Naive thymus-derived CD4-positive, alpha-beta T cell (primary cell): ENCODE data around the gene CRTC1. TPM values are rescaled to one million over a fixed set of nuclear protein-coding genes. Genes with fewer than 3 reads are reported as not detected.

ENCODE experiments used
- ATAC-seq: fragments of 150-1000 bp; cut with Tn5 transposase; 2 replicates; pipeline ENCODE4 v1.10.0; 2021; ENCODE audit warnings: mild to moderate bottlenecking, moderate library complexity
- CTCF ChIA-PET: fragments of 350-600 bp; sonication (Branson Sonifier 250); formaldehyde crosslinking; loops from one replicate; lab custom pipeline; 2021; ENCODE audit warnings: antibody characterized with exemption; lab: Charles Lee
- POLR2A ChIA-PET: fragments of 350-600 bp; sonication (Branson Sonifier 250); formaldehyde crosslinking; loops from one replicate; lab custom pipeline; 2021; ENCODE audit warnings: antibody characterized with exemption, inconsistent platforms; lab: Charles Lee
- DNase-seq, 9 donors: peaks; one replicate each; pipeline versions ENCODE4 v3.0.0 to v3.0.0-alpha.2; 2020 to 2022; ENCODE audit warnings: mixed read lengths in 1 of 9
- H3K27ac ChIP-seq: one replicate; pipeline ENCODE4 v1.7.0; 2013; ENCODE audit warnings: mild to moderate bottlenecking, low read depth, low read length, moderate library complexity
- H3K27me3 ChIP-seq, 2 donors: one replicate each; pipeline ENCODE4 v1.7.0; 2013; ENCODE audit warnings: low read length in 2 of 2, mild to moderate bottlenecking in 2 of 2, moderate library complexity in 2 of 2; ENCODE audit not compliant: control insufficient read depth in 2 of 2, insufficient read depth in 2 of 2
- H3K36me3 ChIP-seq, 3 experiments: 1 replicate in 2 of 3; 2 replicates in 1 of 3; pipeline ENCODE4 v1.7.0; 2013; ENCODE audit warnings: low read length in 3 of 3, mild to moderate bottlenecking in 3 of 3, moderate library complexity in 1 of 3; ENCODE audit not compliant: insufficient read depth in 3 of 3, control insufficient read depth in 2 of 3
- H3K4me1 ChIP-seq, 2 donors: one replicate each; pipeline ENCODE4 v1.7.0; 2013; ENCODE audit warnings: low read length in 2 of 2, mild to moderate bottlenecking in 2 of 2, moderate library complexity in 1 of 2; ENCODE audit not compliant: control insufficient read depth in 2 of 2, insufficient read depth in 2 of 2
- H3K4me3 ChIP-seq: 2 replicates; pipeline ENCODE4 v1.7.0; 2013; ENCODE audit warnings: mild to moderate bottlenecking, low read length
- H3K9me3 ChIP-seq, 3 experiments: 1 replicate in 2 of 3; 2 replicates in 1 of 3; pipeline ENCODE4 v1.7.0; 2013; ENCODE audit warnings: low read length in 3 of 3; ENCODE audit not compliant: control insufficient read depth in 2 of 3
- H3K27ac Mint-ChIP-seq, 9 donors: one replicate each; pipeline ENCODE4 v1.8.0; 2020 to 2022; ENCODE audit warnings: mixed read lengths in 9 of 9, mild to moderate bottlenecking in 8 of 9, moderate library complexity in 5 of 9, inconsistent platforms in 2 of 9
- H3K27me3 Mint-ChIP-seq, 5 donors: one replicate each; pipeline ENCODE4 v1.8.0; 2021 to 2022; ENCODE audit warnings: mixed read lengths in 5 of 5, mild to moderate bottlenecking in 1 of 5
- H3K36me3 Mint-ChIP-seq, 5 donors: one replicate each; pipeline ENCODE4 v1.8.0; 2020 to 2022; ENCODE audit warnings: mixed read lengths in 5 of 5, mild to moderate bottlenecking in 3 of 5, inconsistent platforms in 1 of 5
- H3K4me1 Mint-ChIP-seq, 7 donors: one replicate each; pipeline ENCODE4 v1.8.0; 2020 to 2022; ENCODE audit warnings: mixed read lengths in 7 of 7, mild to moderate bottlenecking in 3 of 7, inconsistent platforms in 1 of 7
- H3K4me3 Mint-ChIP-seq, 10 donors: one replicate each; pipeline ENCODE4 v1.8.0; 2020 to 2022; ENCODE audit warnings: mild to moderate bottlenecking in 10 of 10, mixed read lengths in 10 of 10, moderate library complexity in 6 of 10, inconsistent platforms in 2 of 10
- H3K9me3 Mint-ChIP-seq, 11 donors: one replicate each; pipeline ENCODE4 v1.8.0; 2020 to 2022; ENCODE audit warnings: mixed read lengths in 11 of 11, mild to moderate bottlenecking in 4 of 11, inconsistent platforms in 1 of 11, moderate library complexity in 1 of 11
- intact Hi-C, 2 donors: fragments of 100-400 bp; cut with micrococcal nuclease; formaldehyde crosslinking; loops; one replicate each; pipeline ENCODE4 v1.15.1; 2023
- polyA plus RNA-seq, 2 donors: library from polyadenylated mRNA; unstranded; fragments of 300-500 nt; fragmentation: Illumina TruSeq; gene quantifications; one replicate each; pipeline ENCODE4 v1.2.3, GENCODE V29; 2021
- total RNA-seq, 6 experiments: library from RNA in 5 of 6; stranded (reverse) in 5 of 6; gene quantifications; 1 replicate in 5 of 6; 2 replicates in 1 of 6; pipeline ENCODE4 v1.2.3 and lab custom pipeline; 2021 to 2026

Gene CRTC1
- total and polyA plus RNA-seq, 7 experiments from 2014 or later: 0.97 to 23.4 (median 20.5) TPM

- Mint-ChIP-seq H3K4me1 (peaks cover 2 to 43% (median 32%) of the 10 kb centered on the region in 7 donors), H3K36me3 (peaks cover 0 to 18% (median 0%) of the 10 kb centered on the region in 5 donors), H3K9me3 (no peaks in the 10 kb centered on the region), H3K4me3 (no peak overlapping the region), H3K27ac (peak overlapping the region in 5 of 9 donors; percentile 26 to 83 (median 48)), H3K27me3 (no peaks in the 10 kb centered on the region)
- Histone ChIP-seq H3K4me1 (peaks cover 6% of the 10 kb centered on the region in 2 donors), H3K27ac (no peak overlapping the region), H3K9me3 (no peaks in the 10 kb centered on the region), H3K36me3 (peaks cover 0 to 9% (median 0%) of the 10 kb centered on the region in 3 experiments), H3K27me3 (no peaks in the 10 kb centered on the region), H3K4me3 (no peak overlapping the region)
- ATAC-seq (no peak), DNase-seq (no peak)
- intact Hi-C loops: no loop called here
- CTCF ChIA-PET: no interaction called here
- POLR2A ChIA-PET: no interaction called here
Measured at GRCh38 chr19:18716857-18717256, 33.4 kb downstream of the CRTC1 start.

GRCh38 chr19:18717601-18718000, 34.1 kb downstream of the CRTC1 start:
- no peaks in the 10 kb centered on the region for H3K27me3 Mint-ChIP-seq
- peak overlapping the region in 3 of 9 donors; percentile 32 to 40 (median 34) for H3K27ac Mint-ChIP-seq
- Histone ChIP-seq H3K4me1 (peaks cover 6% of the 10 kb centered on the region in 2 donors), H3K27ac (no peak overlapping the region), H3K4me3 (no peak overlapping the region), H3K36me3 (peaks cover 0 to 16% (median 0%) of the 10 kb centered on the region in 3 experiments), H3K27me3 (no peaks in the 10 kb centered on the region), H3K9me3 (no peaks in the 10 kb centered on the region)
- H3K36me3 Mint-ChIP-seq: peaks cover 0 to 26% (median 0%) of the 10 kb centered on the region in 5 donors
- no peaks in the 10 kb centered on the region for H3K9me3 Mint-ChIP-seq
- ATAC-seq (no peak), DNase-seq (no peak)
- H3K4me1 Mint-ChIP-seq: peaks cover 2 to 44% (median 32%) of the 10 kb centered on the region in 7 donors
- intact Hi-C loops: no loop called here
- no peak overlapping the region for H3K4me3 Mint-ChIP-seq
- ChIA-PET POLR2A (no interaction called here), CTCF (no interaction called here)

- DNase-seq (no peak), ATAC-seq (no peak)
- Histone ChIP-seq H3K27me3 (no peaks in the 10 kb centered on the region), H3K9me3 (no peaks in the 10 kb centered on the region), H3K27ac (no peak overlapping the region), H3K4me1 (peaks cover 4 to 6% of the 10 kb centered on the region in 2 donors), H3K4me3 (no peak overlapping the region), H3K36me3 (peaks cover 0 to 20% (median 0%) of the 10 kb centered on the region in 3 experiments)
- ChIA-PET CTCF (no interaction called here), POLR2A (interaction anchor here (0.9 kb wide), 1 partner anchor 15 kb away, joined by 3 read pairs; no protein-coding TSS in a partner anchor)
- Mint-ChIP-seq H3K9me3 (no peaks in the 10 kb centered on the region), H3K27me3 (no peaks in the 10 kb centered on the region), H3K27ac (peak overlapping the region in 6 of 9 donors; percentile 17 to 75 (median 37)), H3K4me1 (peaks cover 2 to 42% (median 31%) of the 10 kb centered on the region in 7 donors), H3K36me3 (peaks cover 0 to 28% (median 0%) of the 10 kb centered on the region in 5 donors), H3K4me3 (no peak overlapping the region)
- intact Hi-C loops: no loop called here
Measured at GRCh38 chr19:18718015-18718526, 34.6 kb downstream of the CRTC1 start.

GRCh38 chr19:18718846-18719458, 35.5 kb downstream of the CRTC1 start:
- Histone ChIP-seq H3K36me3 (peaks cover 0 to 20% (median 0%) of the 10 kb centered on the region in 3 experiments), H3K9me3 (no peaks in the 10 kb centered on the region), H3K27me3 (no peaks in the 10 kb centered on the region), H3K27ac (no peak overlapping the region), H3K4me3 (no peak overlapping the region), H3K4me1 (peaks cover 0 to 6% of the 10 kb centered on the region in 2 donors)
- ATAC-seq (no peak), DNase-seq (no peak)
- Mint-ChIP-seq H3K27me3 (no peaks in the 10 kb centered on the region), H3K27ac (peak overlapping the region in 1 of 9 donors; percentile 40), H3K9me3 (no peaks in the 10 kb centered on the region), H3K36me3 (peaks cover 0 to 28% (median 0%) of the 10 kb centered on the region in 5 donors), H3K4me3 (no peak overlapping the region), H3K4me1 (peaks cover 2 to 38% (median 33%) of the 10 kb centered on the region in 7 donors)
- intact Hi-C loops: no loop called here
- POLR2A ChIA-PET: interaction anchor here (0.9 kb wide), 1 partner anchor 14 kb away, joined by 3 read pairs; no protein-coding TSS in a partner anchor
- CTCF ChIA-PET: no interaction called here

- POLR2A ChIA-PET: no interaction called here
- ATAC-seq: no peak
- Mint-ChIP-seq H3K9me3 (no peaks in the 10 kb centered on the region), H3K4me3 (no peak overlapping the region), H3K36me3 (peaks cover 0 to 28% (median 0%) of the 10 kb centered on the region in 5 donors), H3K27ac (no peak overlapping the region), H3K27me3 (no peaks in the 10 kb centered on the region), H3K4me1 (peaks cover 2 to 38% (median 35%) of the 10 kb centered on the region in 7 donors)
- H3K27me3 ChIP-seq: no peaks in the 10 kb centered on the region
- intact Hi-C loops: no loop called here
- H3K9me3 ChIP-seq: no peaks in the 10 kb centered on the region
- no peak overlapping the region for H3K4me3 ChIP-seq
- H3K36me3 ChIP-seq: peaks cover 0 to 20% (median 0%) of the 10 kb centered on the region in 3 experiments
- no peak overlapping the region for H3K27ac ChIP-seq
- H3K4me1 ChIP-seq: peaks cover 0 to 6% of the 10 kb centered on the region in 2 donors
- DNase-seq: no peak
- CTCF ChIA-PET: no interaction called here
Measured at GRCh38 chr19:18719541-18719940, 36.1 kb downstream of the CRTC1 start.

- POLR2A ChIA-PET: no interaction called here
- no peak overlapping the region for H3K27ac Mint-ChIP-seq
- no peak overlapping the region for H3K4me3 Mint-ChIP-seq
- Histone ChIP-seq H3K9me3 (no peaks in the 10 kb centered on the region), H3K27ac (no peak overlapping the region), H3K4me3 (no peak overlapping the region), H3K27me3 (no peaks in the 10 kb centered on the region), H3K36me3 (peaks cover 0 to 15% (median 0%) of the 10 kb centered on the region in 3 experiments), H3K4me1 (no peaks in the 10 kb centered on the region)
- H3K9me3 Mint-ChIP-seq: no peaks in the 10 kb centered on the region
- DNase-seq (no peak), ATAC-seq (no peak)
- no peaks in the 10 kb centered on the region for H3K27me3 Mint-ChIP-seq
- CTCF ChIA-PET: no interaction called here
- intact Hi-C loops: no loop called here
- peaks cover 0 to 19% (median 0%) of the 10 kb centered on the region in 5 donors for H3K36me3 Mint-ChIP-seq
- peaks cover 0 to 11% (median 10%) of the 10 kb centered on the region in 7 donors for H3K4me1 Mint-ChIP-seq
Measured at GRCh38 chr19:18723871-18724377, 40.4 kb downstream of the CRTC1 start.
